H9 (cell line): ENCODE data around the gene DARS1. TPM values are rescaled to one million over a fixed set of nuclear protein-coding genes. Genes with fewer than 3 reads are reported as not detected.
A peak's percentile ranks its signal among the peaks of the same experiment; 100 is the strongest.

Experiments used
- DNase-seq: peaks from one replicate; pipeline ENCODE4 v3.0.0-alpha.2; 2017
- H2AFZ ChIP-seq: one replicate; pipeline ENCODE4 v1.6.1; 2013; ENCODE audit warnings: mild to moderate bottlenecking, low read length, control low read depth, moderate library complexity
- H2AK5ac ChIP-seq: 2 replicates; pipeline ENCODE4 v1.6.1; 2013; ENCODE audit warnings: low read length, control low read depth, mixed read lengths; ENCODE audit not compliant: insufficient read length
- H2BK120ac ChIP-seq: one replicate; pipeline ENCODE4 v1.6.1; 2013; ENCODE audit warnings: low read depth, mild to moderate bottlenecking, low read length, control low read depth, inconsistent platforms; ENCODE audit not compliant: poor library complexity, severe bottlenecking
- H2BK12ac ChIP-seq: 2 replicates; pipeline ENCODE4 v1.6.1; 2013; ENCODE audit warnings: low read length, control low read depth, mixed read lengths, low read depth; ENCODE audit not compliant: insufficient read length
- H2BK15ac ChIP-seq: 2 replicates; pipeline ENCODE4 v1.6.1; 2013; ENCODE audit warnings: low read depth, low read length, control low read depth
- H2BK20ac ChIP-seq: one replicate; pipeline ENCODE4 v1.6.1; 2013; ENCODE audit warnings: low read depth, mild to moderate bottlenecking, low read length, control low read depth, inconsistent platforms; ENCODE audit not compliant: poor library complexity, severe bottlenecking
- H2BK5ac ChIP-seq: 2 replicates; pipeline ENCODE4 v1.6.1; 2013; ENCODE audit warnings: low read length, control low read depth, mixed read lengths; ENCODE audit not compliant: insufficient read length
- H3K14ac ChIP-seq: 2 replicates; pipeline ENCODE4 v1.6.1; 2013; ENCODE audit warnings: low read length, control low read depth; ENCODE audit not compliant: insufficient read depth
- H3K18ac ChIP-seq: 2 replicates; pipeline ENCODE4 v1.6.1; 2013; ENCODE audit warnings: low read depth, mild to moderate bottlenecking, mixed read lengths, low read length, control low read depth; ENCODE audit not compliant: insufficient read length
- H3K23ac ChIP-seq: 2 replicates; pipeline ENCODE4 v1.6.1; 2013; ENCODE audit warnings: low read length, control low read depth, mixed read lengths, low read depth; ENCODE audit not compliant: insufficient read length
- H3K23me2 ChIP-seq: 2 replicates; pipeline ENCODE4 v1.6.1; 2013; ENCODE audit warnings: low read depth, mild to moderate bottlenecking, mixed read lengths, low read length, control low read depth; ENCODE audit not compliant: insufficient read length, poor library complexity, severe bottlenecking
- H3K27ac ChIP-seq: 2 replicates; pipeline ENCODE4 v1.5.1; 2013; ENCODE audit warnings: low read length, control low read depth, mixed read lengths, low read depth; ENCODE audit not compliant: insufficient read length
- H3K27me3 ChIP-seq: 2 replicates; pipeline ENCODE4 v1.6.1; 2013; ENCODE audit warnings: low read length, control low read depth, inconsistent platforms; ENCODE audit not compliant: insufficient read depth
- H3K4ac ChIP-seq: 2 replicates; pipeline ENCODE4 v1.6.1; 2013; ENCODE audit warnings: low read depth, mild to moderate bottlenecking, control low read depth, inconsistent platforms, low read length, moderate library complexity
- H3K4me1 ChIP-seq: 2 replicates; pipeline ENCODE4 v1.6.1; 2013; ENCODE audit warnings: low read length, control low read depth, inconsistent platforms; ENCODE audit not compliant: insufficient read depth
- H3K4me2 ChIP-seq: 2 replicates; pipeline ENCODE4 v1.6.1; 2013; ENCODE audit warnings: low read length, control low read depth, mixed read lengths; ENCODE audit not compliant: insufficient read length, insufficient read depth
- H3K56ac ChIP-seq: 2 replicates; pipeline ENCODE4 v1.6.1; 2013; ENCODE audit warnings: low read depth, mild to moderate bottlenecking, mixed read lengths, low read length, control low read depth; ENCODE audit not compliant: insufficient read length
- H3K79me1 ChIP-seq: 2 replicates; pipeline ENCODE4 v1.6.1; 2013; ENCODE audit warnings: low read depth, mild to moderate bottlenecking, moderate library complexity, low read length, control low read depth, inconsistent platforms; ENCODE audit not compliant: insufficient read depth, poor library complexity, severe bottlenecking
- H3K79me2 ChIP-seq: 2 replicates; pipeline ENCODE4 v1.6.1; 2013; ENCODE audit warnings: low read length, control low read depth, inconsistent platforms; ENCODE audit not compliant: insufficient read depth
- H3K9ac ChIP-seq: 2 replicates; pipeline ENCODE4 v1.6.1; 2013; ENCODE audit warnings: low read length, control low read depth, mixed read lengths; ENCODE audit not compliant: insufficient read length; ENCODE audit errors: extremely low read depth
- H3K9me3 ChIP-seq: one replicate; pipeline ENCODE4 v1.6.1; 2013; ENCODE audit warnings: low read depth, low read length, inconsistent platforms; ENCODE audit not compliant: control insufficient read depth
- H3T11ph ChIP-seq: one replicate; pipeline ENCODE4 v1.6.1; 2013; ENCODE audit warnings: mild to moderate bottlenecking, low read length, control low read depth, inconsistent platforms
- H4K20me1 ChIP-seq: one replicate; pipeline ENCODE4 v1.6.1; 2013; ENCODE audit not compliant: control insufficient read depth, insufficient read length, insufficient read depth
- H4K5ac ChIP-seq: 2 replicates; pipeline ENCODE4 v1.6.1; 2013; ENCODE audit warnings: low read depth, mild to moderate bottlenecking, mixed read lengths, low read length, control low read depth; ENCODE audit not compliant: insufficient read length
- H4K8ac ChIP-seq: replicated peaks from 2 replicates; pipeline ENCODE4 v1.6.1; 2013; ENCODE audit warnings: low read length, control low read depth, mixed read lengths, low read depth; ENCODE audit not compliant: insufficient read length
- H4K91ac ChIP-seq: 2 replicates; pipeline ENCODE4 v1.6.1; 2013; ENCODE audit warnings: low read depth, mild to moderate bottlenecking, moderate library complexity, mixed read lengths, low read length, control low read depth; ENCODE audit not compliant: insufficient read length
- H3K27ac Mint-ChIP-seq, 3 experiments: 2 replicates in 2 of 3; 3 replicates in 1 of 3; pipeline ENCODE4 v1.8.0; 2020 to 2021; ENCODE audit warnings: mixed read lengths in 3 of 3, mild to moderate bottlenecking in 1 of 3, moderate library complexity in 1 of 3
- H3K27me3 Mint-ChIP-seq: 2 replicates; pipeline ENCODE4 v1.8.0; 2021; ENCODE audit warnings: low read depth, mild to moderate bottlenecking, moderate library complexity, mixed read lengths
- H3K36me3 Mint-ChIP-seq, 3 experiments: 2 replicates in 2 of 3; 3 replicates in 1 of 3; pipeline ENCODE4 v1.8.0; 2020 to 2021; ENCODE audit warnings: low read depth in 3 of 3, mixed read lengths in 3 of 3; ENCODE audit not compliant: insufficient read depth in 1 of 3
- H3K4me1 Mint-ChIP-seq, 2 experiments: 2 replicates each; pipeline ENCODE4 v1.8.0; 2020; ENCODE audit warnings: mixed read lengths in 2 of 2
- H3K4me3 Mint-ChIP-seq, 2 experiments: 2 replicates in 1 of 2; 3 replicates in 1 of 2; pipeline ENCODE4 v1.8.0; 2020 to 2021; ENCODE audit warnings: mild to moderate bottlenecking in 2 of 2, mixed read lengths in 2 of 2, moderate library complexity in 1 of 2
- H3K9me3 Mint-ChIP-seq, 2 experiments: 2 replicates in 1 of 2; 3 replicates in 1 of 2; pipeline ENCODE4 v1.8.0; 2020; ENCODE audit warnings: mild to moderate bottlenecking in 2 of 2, mixed read lengths in 2 of 2, moderate library complexity in 1 of 2
- WGBS: extraction: QIAGEN DNeasy Blood & Tissue Kit; methylation state at CpG from one replicate; pipeline ENCODE4 v1.1.7; 2013; ENCODE audit warnings: missing lambda C conversion rate, low lambda C conversion rate, mixed read lengths; ENCODE audit not compliant: insufficient read length; ENCODE audit errors: extremely low coverage; 5-methylcytosine and 5-hydroxymethylcytosine counted together
- total RNA-seq: library from RNA; stranded (reverse); gene quantifications from 2 replicates; pipeline ENCODE4 v1.2.1, GENCODE V29; 2021
- TF ChIP-seq, protein P1 (sequence below): fragments of 200-600 bp; sonication (generic); conservative IDR thresholded peaks from 3 replicates; pipeline ENCODE4 v1.8.0; 2021; ENCODE audit warnings: antibody characterized with exemption, mild to moderate bottlenecking

DARS1 gene
- total RNA-seq, 1 experiment from 2014 or later, result 117 TPM

DNA sequence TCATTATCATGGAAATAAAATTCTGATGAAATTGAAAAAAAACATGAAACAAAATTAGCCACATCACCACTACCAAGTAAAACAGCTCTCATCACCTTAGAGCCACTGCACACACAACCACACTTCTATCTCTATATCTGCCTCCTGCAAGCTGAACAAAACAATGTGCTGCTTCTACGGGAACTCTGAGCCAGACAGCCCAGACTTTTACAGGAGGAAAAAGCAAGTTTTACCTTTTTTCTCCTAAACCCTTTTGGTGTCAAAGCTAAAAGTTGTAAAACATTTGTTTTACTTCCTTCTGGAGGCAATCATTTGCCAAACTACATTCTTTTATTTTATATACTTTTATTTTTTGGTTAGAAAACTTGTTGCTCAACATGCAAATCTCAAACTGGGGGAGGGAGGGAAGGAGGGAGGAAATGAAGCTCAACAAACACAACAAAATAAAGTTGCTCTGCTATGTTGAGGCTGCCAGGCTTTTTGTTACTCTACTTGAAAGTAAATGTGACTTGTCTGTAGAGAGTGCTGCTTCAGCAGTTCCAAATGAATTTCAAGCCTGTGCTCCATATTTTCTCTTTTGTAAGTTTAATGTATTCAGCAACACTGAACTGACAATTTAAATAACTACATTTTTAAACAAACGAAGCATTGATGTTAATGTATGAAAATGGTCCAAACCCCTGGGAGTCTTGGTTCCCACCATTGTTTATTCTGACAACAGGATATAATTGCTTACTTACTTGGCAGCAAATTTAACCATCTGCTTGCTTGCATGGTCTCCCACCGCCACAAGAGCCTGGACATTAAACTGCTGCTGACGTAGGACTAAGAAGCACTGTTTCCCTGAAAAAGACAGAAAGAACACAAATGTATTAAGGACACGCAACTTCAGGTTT, 24.5 kb downstream of the DARS1 start:
- TF ChIP-seq, protein P1, sequence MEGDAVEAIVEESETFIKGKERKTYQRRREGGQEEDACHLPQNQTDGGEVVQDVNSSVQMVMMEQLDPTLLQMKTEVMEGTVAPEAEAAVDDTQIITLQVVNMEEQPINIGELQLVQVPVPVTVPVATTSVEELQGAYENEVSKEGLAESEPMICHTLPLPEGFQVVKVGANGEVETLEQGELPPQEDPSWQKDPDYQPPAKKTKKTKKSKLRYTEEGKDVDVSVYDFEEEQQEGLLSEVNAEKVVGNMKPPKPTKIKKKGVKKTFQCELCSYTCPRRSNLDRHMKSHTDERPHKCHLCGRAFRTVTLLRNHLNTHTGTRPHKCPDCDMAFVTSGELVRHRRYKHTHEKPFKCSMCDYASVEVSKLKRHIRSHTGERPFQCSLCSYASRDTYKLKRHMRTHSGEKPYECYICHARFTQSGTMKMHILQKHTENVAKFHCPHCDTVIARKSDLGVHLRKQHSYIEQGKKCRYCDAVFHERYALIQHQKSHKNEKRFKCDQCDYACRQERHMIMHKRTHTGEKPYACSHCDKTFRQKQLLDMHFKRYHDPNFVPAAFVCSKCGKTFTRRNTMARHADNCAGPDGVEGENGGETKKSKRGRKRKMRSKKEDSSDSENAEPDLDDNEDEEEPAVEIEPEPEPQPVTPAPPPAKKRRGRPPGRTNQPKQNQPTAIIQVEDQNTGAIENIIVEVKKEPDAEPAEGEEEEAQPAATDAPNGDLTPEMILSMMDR, result no peak
- no peaks in the 10 kb centered on the region for H3K27me3 ChIP-seq
- H3T11ph ChIP-seq, result peak overlapping the region; percentile 67
- no peak overlapping the region for H3K14ac ChIP-seq
- H3K27ac Mint-ChIP-seq, result peak overlapping the region; percentile 29 to 95 (median 94); a peak in 6 of 7 replicates
- no peak overlapping the region for H2AK5ac ChIP-seq
- H2BK120ac ChIP-seq, result no peak overlapping the region
- H3K36me3 Mint-ChIP-seq, result peaks cover 3 to 20% (median 13%) of the 10 kb centered on the region in 3 experiments; a peak in 6 of 7 replicates
- H3K79me2 ChIP-seq, result no peaks in the 10 kb centered on the region; the same call in 1 of the 2 replicates
- no peaks in the 10 kb centered on the region for H3K9me3 ChIP-seq
- H2AFZ ChIP-seq, result no peak overlapping the region
- H4K5ac ChIP-seq, result no peak overlapping the region
- H2BK20ac ChIP-seq, result no peak overlapping the region
- no peak for DNase-seq
- peak overlapping the region; percentile 90 for H3K27ac ChIP-seq
- no peak overlapping the region for H3K18ac ChIP-seq
- peaks cover 4% of the 10 kb centered on the region; the same call in 1 of the 2 replicates for H3K4me1 ChIP-seq
- no peak overlapping the region for H3K23ac ChIP-seq
- no peak overlapping the region for H3K56ac ChIP-seq
- H2BK15ac ChIP-seq, result no peak overlapping the region
- peak overlapping the region; percentile 75 for H2BK5ac ChIP-seq
- H3K27me3 Mint-ChIP-seq, result no peaks in the 10 kb centered on the region
- no peak overlapping the region for H4K91ac ChIP-seq
- no peaks in the 10 kb centered on the region for H3K23me2 ChIP-seq
- peaks cover 4% of the 10 kb centered on the region for H3K79me1 ChIP-seq
- H3K4ac ChIP-seq, result no peak overlapping the region
- H2BK12ac ChIP-seq, result no peak overlapping the region
- no peaks in the 10 kb centered on the region for H3K9me3 Mint-ChIP-seq
- H3K9ac ChIP-seq, result peak overlapping the region; percentile 55
- no peak overlapping the region for H4K8ac ChIP-seq
- H4K20me1 ChIP-seq, result no peaks in the 10 kb centered on the region
- no CpG with 5 or more reads among the region's 5 CpGs for WGBS
- peak overlapping the region in 1 of 2 experiments; percentile 36; a peak in 2 of 5 replicates for H3K4me3 Mint-ChIP-seq
- peaks cover 31 to 32% of the 10 kb centered on the region in 2 experiments for H3K4me1 Mint-ChIP-seq
- peak overlapping the region; percentile 37 for H3K4me2 ChIP-seq
